Occipital lobe (tissue), 2 donors: Measurements from ENCODE around the gene PNPT1. TPM values are rescaled to one million over a fixed set of nuclear protein-coding genes. Genes with fewer than 3 reads are reported as not detected.
"Not testable (repeated sequence)": the region's sequence is repeated elsewhere in the genome, so short reads cannot be mapped to it uniquely, and the experiment has no call there.

ENCODE experiments used
- DNase-seq: peaks from one replicate; lab custom pipeline; 2025; lab: John Stamatoyannopoulos, UW
- total RNA-seq: library from RNA; depleted of rRNA; stranded (reverse); fragments of >200 nt; gene quantifications from one replicate; pipeline ENCODE4 v1.2.3, GENCODE V29; 2014

Gene PNPT1
- total RNA-seq, result 30.4 TPM

- DNase-seq, result peak; percentile 91
These were observed at the start of gene PNPT1 for GRCh38 chr2:55693181-55694125. PNPT1 (minus strand) TSS chr2:55693844; CDS start chr2:55693823, 21 bp downstream.

- no peak for DNase-seq
These were observed 49.4 kb upstream of the PNPT1 start for GRCh38 chr2:55742996-55743395.

- not testable (repeated sequence) for DNase-seq
These were observed 42.4 kb upstream of the PNPT1 start for GRCh38 chr2:55736019-55736536.

GRCh38 chr2:55734726-55735125, 41.1 kb upstream of the PNPT1 start:
- DNase-seq, result no peak

GRCh38 chr2:55733335-55733734, 39.7 kb upstream of the PNPT1 start:
- no peak for DNase-seq

- DNase-seq, result no peak
These were observed 39.2 kb upstream of the PNPT1 start for GRCh38 chr2:55732854-55733253.

GRCh38 chr2:55729136-55729685, 35.6 kb upstream of the PNPT1 start:
- no peak for DNase-seq

GRCh38 chr2:55721596-55722215, 28.1 kb upstream of the PNPT1 start:
- DNase-seq, result no peak

- DNase-seq, result no peak
These were observed 26.8 kb upstream of the PNPT1 start for GRCh38 chr2:55720417-55720816.

- DNase-seq, result no peak
These were observed 26.2 kb upstream of the PNPT1 start for GRCh38 chr2:55719852-55720251.

GRCh38 chr2:55718165-55719008, 24.7 kb upstream of the PNPT1 start:
- peak; percentile 3 for DNase-seq

GRCh38 chr2:55715626-55716025, 22.0 kb upstream of the PNPT1 start:
- no peak for DNase-seq

GRCh38 chr2:55715178-55715577, 21.5 kb upstream of the PNPT1 start:
- not testable (repeated sequence) for DNase-seq

- no peak for DNase-seq
These were observed 18.9 kb upstream of the PNPT1 start for GRCh38 chr2:55712477-55713060.

- no peak for DNase-seq
These were observed 16.4 kb upstream of the PNPT1 start for GRCh38 chr2:55710025-55710424.

- no peak for DNase-seq
These were observed 14.1 kb upstream of the PNPT1 start for GRCh38 chr2:55707751-55708150.

GRCh38 chr2:55706258-55706657, 12.6 kb upstream of the PNPT1 start:
- DNase-seq, result not testable (repeated sequence)

- no peak for DNase-seq
These were observed 11.5 kb upstream of the PNPT1 start for GRCh38 chr2:55705027-55705653.

GRCh38 chr2:55703350-55703749, 9.7 kb upstream of the PNPT1 start:
- DNase-seq, result no peak

- not testable (repeated sequence) for DNase-seq
These were observed 904 bp downstream of the PNPT1 start for GRCh38 chr2:55692740-55693139.
